GM12878 (cell line): ENCODE results near the gene MDN1. TPM values are rescaled to one million over a fixed set of nuclear protein-coding genes. Genes with fewer than 3 reads are reported as not detected.
"Not testable (repeated sequence)": the region's sequence is repeated elsewhere in the genome, so short reads cannot be mapped to it uniquely, and the experiment has no call there.

ENCODE experiments used
- ATAC-seq: fragments of 200-7000 bp; cut with Tn5 transposase; 3 replicates; pipeline ENCODE4 v1.9.1; 2020; ENCODE audit warnings: mild to moderate bottlenecking, moderate library complexity
- BruUV-seq: library from RNA; stranded (reverse); fragments of 400-500 nt; replicated peaks from 2 replicates; lab custom pipeline; 2021; lab: Mats Ljungman, UMichigan
- CTCF ChIA-PET: fragments of 300-600 bp; sonication (Branson Sonifier 250); formaldehyde crosslinking; extraction: SDS; loops from one replicate; lab custom pipeline; 2021; ENCODE audit warnings: inconsistent platforms; lab: Yijun Ruan, JAX
- POLR2A ChIA-PET: fragments of 350-600 bp; formaldehyde crosslinking; extraction: SDS; loops from one replicate; lab custom pipeline; 2021; ENCODE audit warnings: inconsistent platforms; lab: Charles Lee
- RAD21 ChIA-PET: fragments of 300-600 bp; sonication (Branson Sonifier 250); formaldehyde crosslinking; loops from one replicate; lab custom pipeline; 2023; ENCODE audit warnings: antibody characterized with exemption; ENCODE audit not compliant: unreplicated experiment; lab: Charles Lee
- SMC1A ChIA-PET: fragments of 300-600 bp; sonication (Branson Sonifier 250); formaldehyde crosslinking; loops from one replicate; lab custom pipeline; 2023; ENCODE audit not compliant: unreplicated experiment, uncharacterized antibody; lab: Charles Lee
- DNase-seq: peaks from one replicate; pipeline ENCODE4 v3.0.0-alpha.2; 2011; ENCODE audit warnings: low read depth, low spot score
- FAIRE-seq: peaks from 3 replicates; lab custom pipeline; 2011; peaks lifted over from hg19 to GRCh38; lab: Jason Lieb, UNC
- H2AFZ ChIP-seq: 2 replicates; pipeline ENCODE4 v1.6.0; 2011; ENCODE audit warnings: low read depth, low read length, control low read depth; ENCODE audit not compliant: control insufficient read depth
- H3K27ac ChIP-seq: 2 replicates; pipeline ENCODE4 v1.5.1; 2011; ENCODE audit warnings: control low read depth; ENCODE audit not compliant: control insufficient read depth, insufficient read depth
- H3K27me3 ChIP-seq, 2 experiments: replicated peaks in 1 of 2; 2 replicates each; pipeline versions ENCODE4 v1.6.0 to v1.6.1; 2011; ENCODE audit warnings: low read length in 1 of 2; ENCODE audit not compliant: control insufficient read depth in 2 of 2, insufficient read depth in 2 of 2
- H3K36me3 ChIP-seq, 2 experiments: 2 replicates each; pipeline ENCODE4 v1.5.1; 2011; ENCODE audit warnings: low read length in 1 of 2; ENCODE audit not compliant: control insufficient read depth in 2 of 2, insufficient read depth in 2 of 2
- H3K4me1 ChIP-seq: 2 replicates; pipeline ENCODE4 v1.6.1; 2011; ENCODE audit warnings: mild to moderate bottlenecking, low read length, moderate library complexity, mixed read lengths; ENCODE audit not compliant: control insufficient read depth, insufficient read depth
- H3K4me2 ChIP-seq: 2 replicates; pipeline ENCODE4 v1.6.0; 2011; ENCODE audit warnings: control low read depth; ENCODE audit not compliant: control insufficient read depth, insufficient read depth
- H3K4me3 ChIP-seq: fragments of 200-600 bp; sonication (generic); 2 replicates; pipeline ENCODE4 v1.5.1; 2016
- H3K79me2 ChIP-seq: 2 replicates; pipeline ENCODE4 v1.6.0; 2011; ENCODE audit warnings: low read length; ENCODE audit not compliant: control insufficient read depth, insufficient read depth
- H3K9ac ChIP-seq: 2 replicates; pipeline ENCODE4 v1.8.0; 2011; ENCODE audit warnings: low read length, control low read depth, mixed read lengths; ENCODE audit not compliant: control insufficient read depth, insufficient read depth
- H3K9me3 ChIP-seq: replicated peaks from 3 replicates; pipeline ENCODE4 v1.5.1; 2011; ENCODE audit warnings: mild to moderate bottlenecking, low read length; ENCODE audit not compliant: control insufficient read depth, insufficient read depth
- H4K20me1 ChIP-seq: 2 replicates; pipeline ENCODE4 v1.6.0; 2011; ENCODE audit not compliant: control insufficient read depth, insufficient read depth
- CHD4 ChIP-seq: fragments of 200-600 bp; sonication (generic); IDR thresholded peaks from 2 replicates; pipeline ENCODE4 v1.6.1; 2016; ENCODE audit warnings: mild to moderate bottlenecking
- ETV6 ChIP-seq, 2 experiments: fragments of 450-650 bp in 1 of 2; IDR thresholded peaks in 1 of 2; conservative IDR thresholded peaks in 1 of 2; 2 replicates each; pipeline ENCODE4 v1.6.1; 2014; ENCODE audit warnings: antibody characterized with exemption in 1 of 2, borderline replicate concordance in 1 of 2, low read depth in 1 of 2, mild to moderate bottlenecking in 1 of 2, moderate library complexity in 1 of 2
- EZH2 ChIP-seq: IDR thresholded peaks from 2 replicates; pipeline ENCODE4 v1.6.1; 2012; ENCODE audit warnings: low read depth, mild to moderate bottlenecking, control low read depth, inconsistent platforms, low read length, borderline replicate concordance; ENCODE audit not compliant: control insufficient read depth
- GABPA ChIP-seq: IDR thresholded peaks from 2 replicates; pipeline ENCODE4 v1.6.1; 2014; ENCODE audit warnings: antibody characterized with exemption, low read depth, mild to moderate bottlenecking, inconsistent platforms
- NFYA ChIP-seq: IDR thresholded peaks from 2 replicates; pipeline ENCODE4 v1.6.1; 2011; ENCODE audit warnings: low read depth, mild to moderate bottlenecking, low read length, improper control_type of control experiment, borderline replicate concordance
- PKNOX1 ChIP-seq: fragments of 450-650 bp; IDR thresholded peaks from 2 replicates; pipeline ENCODE4 v1.6.1; 2016; ENCODE audit warnings: mild to moderate bottlenecking
- SIX5 ChIP-seq: IDR thresholded peaks from 2 replicates; pipeline ENCODE4 v1.6.1; 2011; ENCODE audit warnings: mild to moderate bottlenecking, low read depth, low read length, moderate library complexity; ENCODE audit not compliant: severe bottlenecking
- SP1 ChIP-seq: IDR thresholded peaks from one replicate; pipeline ENCODE4 v1.6.1; 2011; ENCODE audit warnings: low read depth, low read length
- SRF ChIP-seq, 2 experiments: IDR thresholded peaks; 2 replicates each; pipeline ENCODE4 v1.6.1; 2011; ENCODE audit warnings: low read depth in 2 of 2, low read length in 2 of 2, mild to moderate bottlenecking in 1 of 2, moderate library complexity in 1 of 2
- WGBS: methylation state at CpG from one replicate; pipeline ENCODE4 v1.1.6; 2016; ENCODE audit warnings: low lambda C conversion rate; ENCODE audit not compliant: insufficient replicate concordance, insufficient coverage; ENCODE audit errors: missing lambda C conversion rate; 5-methylcytosine and 5-hydroxymethylcytosine counted together
- in situ Hi-C: fragments of 300-500 bp; cut with MboI; formaldehyde crosslinking; loops from 9 replicates; pipeline ENCODE4 v1.14.3; 2018; ENCODE audit warnings: mixed read lengths
- intact Hi-C: fragments of 100-400 bp; cut with micrococcal nuclease; formaldehyde crosslinking; loops from one replicate; pipeline ENCODE4 v1.14.2; 2022; ENCODE audit not compliant: unreplicated experiment
- polyA plus RNA-seq, 11 experiments: library from polyadenylated mRNA; depleted of rRNA in 4 of 11; unstranded in 6 of 11; stranded (reverse) in 5 of 11; fragments of >200 nt; fragmentation: Nextera tagmentation in 4 of 11; fragmentation: Illumina TruSeq in 1 of 11; extraction: Ambion mirVana in 4 of 11; extraction: Trizol in 1 of 11; gene quantifications; 1 replicate in 1 of 11; 2 replicates in 10 of 11; pipeline versions ENCODE4 v1.2.1 to v1.2.3, GENCODE V29; 2011 to 2016; ENCODE audit warnings: inconsistent platforms in 2 of 11, missing spikeins in 2 of 11, low read depth in 1 of 11
- total RNA-seq, 4 experiments: library from RNA; depleted of rRNA in 3 of 4; stranded (reverse); fragments of >200 nt in 3 of 4; fragmentation: Illumina TruSeq in 1 of 4; extraction: Trizol in 1 of 4; gene quantifications; 2 replicates each; pipeline versions ENCODE4 v1.2.1 to v1.2.3, GENCODE V29; 2013 to 2021

MDN1 gene
- total and polyA plus RNA-seq, 10 of the 15 experiments (the other 5 are each of a cell fraction or from before 2014, with no cell fraction given): 14.3 to 50.1 (median 22.1) TPM

GRCh38 chr6:89817481-89817880 is 2.1 kb downstream of the MDN1 start:
- POLR2A ChIA-PET: no interaction called here
- TF ChIP-seq EZH2 (no peak), SIX5 (no peak), CHD4 (no peak), ETV6 (conservative IDR thresholded peaks at IDR 0.05 in 1 of 2, IDR thresholded peaks at IDR 0.05 in 1 of 2; ENCODE audit: borderline replicate concordance in 1 of 2, low read depth in 1 of 2) (no peak), SP1 (no peak), GABPA (no peak), SRF (IDR thresholded peaks at IDR 0.05; ENCODE audit: low read depth in 2 of 2, low read length in 2 of 2) (no peak), NFYA (no peak), PKNOX1 (no peak)
- Histone ChIP-seq H3K4me1 (peaks cover 10% of the 10 kb centered on the region; the same call in 1 of the 2 replicates), H3K9me3 (no peaks in the 10 kb centered on the region), H2AFZ (no peak overlapping the region), H3K36me3 (no peaks in the 10 kb centered on the region; a peak in 1 of 4 replicates), H4K20me1 (no peaks in the 10 kb centered on the region), H3K9ac (no peak overlapping the region), H3K4me2 (peak overlapping the region; percentile 23), H3K4me3 (peak overlapping the region; percentile 80; the same call in 1 of the 2 replicates), H3K27me3 (no peaks in the 10 kb centered on the region), H3K79me2 (peaks cover 69% of the 10 kb centered on the region), H3K27ac (no peak overlapping the region)
- RAD21 ChIA-PET: interaction anchor here (1.1 to 1.4 kb wide), 2 partner anchors 12 to 61 kb away, joined by 4 to 7 read pairs; partner anchors contain the start of gene CASP8AP2
- BruUV-seq: no TSS peak
- no peak for ATAC-seq
- 67% methylated on average over 3 of the region's 3 CpGs for WGBS
- DNase-seq: no peak
- intact Hi-C loops (loop anchor here (10.0 kb wide), 2 partner anchors 463 to 657 kb away; partner anchors contain the start of gene UBE2J1), in situ Hi-C loops (no loop called here)
- CTCF ChIA-PET: interaction anchor here (1.3 to 4.4 kb wide), 2 partner anchors 12 to 24 kb away, joined by 6 to 34 read pairs; partner anchors contain the start of gene CASP8AP2
- SMC1A ChIA-PET: interaction anchor here (1.7 kb wide), 1 partner anchor 11 kb away, joined by 4 read pairs; no protein-coding TSS in a partner anchor
- FAIRE-seq: peak; percentile 54

DNA sequence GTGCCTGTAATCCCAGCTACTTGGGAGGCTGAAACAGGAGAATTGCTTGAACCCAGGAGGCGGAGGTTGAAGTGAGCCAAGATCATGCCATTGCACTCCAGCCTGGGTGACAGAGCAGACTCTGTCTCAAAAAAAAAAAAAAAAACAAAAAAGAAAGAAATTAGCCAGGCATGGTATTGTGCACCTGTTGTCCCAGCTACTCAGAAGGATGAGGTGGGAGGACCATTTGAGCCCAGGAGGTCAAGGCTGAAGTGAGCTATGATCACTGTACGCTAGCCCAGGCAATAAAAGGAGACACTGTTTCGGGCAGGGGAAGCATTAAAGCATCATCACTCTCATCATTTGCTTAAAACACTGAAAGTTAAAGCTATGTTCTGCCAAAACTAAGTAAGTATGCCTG is 6.2 kb downstream of the MDN1 start:
- SMC1A ChIA-PET: interaction anchor here (2.1 kb wide), 1 partner anchor 48 kb away, joined by 6 read pairs; no protein-coding TSS in a partner anchor
- DNase-seq, H3K9ac ChIP-seq, H3K27me3 ChIP-seq, RAD21 ChIA-PET, ATAC-seq, H2AFZ ChIP-seq, H4K20me1 ChIP-seq, H3K27ac ChIP-seq, H3K4me2 ChIP-seq, FAIRE-seq, BruUV-seq, H3K36me3 ChIP-seq, H3K4me3 ChIP-seq, in situ Hi-C loops, H3K9me3 ChIP-seq: not testable (repeated sequence)
- CTCF ChIA-PET: interaction anchor here (0.6 to 0.7 kb wide), 6 partner anchors 8 to 183 kb away, joined by 3 to 4 read pairs (median 3); no protein-coding TSS in a partner anchor
- Histone ChIP-seq H3K4me1 (peaks cover 10% of the 10 kb centered on the region; the same call in 1 of the 2 replicates), H3K79me2 (peaks cover 67% of the 10 kb centered on the region)
- intact Hi-C loops: loop anchor here (10.0 kb wide), 2 partner anchors 459 to 661 kb away; partner anchors contain the start of gene UBE2J1
- 97% methylated on average over 3 of the region's 3 CpGs for WGBS
- POLR2A ChIA-PET: interaction anchor here (0.7 kb wide), 2 partner anchors 163 to 206 kb away, joined by 3 to 5 read pairs; no protein-coding TSS in a partner anchor
